K562 (cell line): Measurements from ENCODE around the gene MEA1. TPM values are rescaled to one million over a fixed set of nuclear protein-coding genes. Genes with fewer than 3 reads are reported as not detected.

Experiments
- ARNT ChIP-seq, 2 experiments: fragments of 450-650 bp; IDR thresholded peaks; 2 replicates each; pipeline ENCODE4 v1.6.1; 2016; ENCODE audit warnings: mild to moderate bottlenecking in 1 of 2
- BACH1 ChIP-seq: fragments of 200-800 bp; sonication (Bioruptor generic); IDR thresholded peaks from 2 replicates; pipeline ENCODE4 v1.6.1; 2016; ENCODE audit warnings: missing genetic modification characterization, missing compliant biosample characterization
- CBX1 ChIP-seq: sonication (generic); IDR thresholded peaks from 2 replicates; pipeline ENCODE4 v1.6.1; 2016; ENCODE audit warnings: antibody characterized with exemption, low read depth, mild to moderate bottlenecking
- EHMT2 ChIP-seq: fragments of 450-650 bp; IDR thresholded peaks from 2 replicates; pipeline ENCODE4 v1.6.1; 2018; ENCODE audit warnings: antibody characterized with exemption
- EZH2 ChIP-seq: IDR thresholded peaks from 2 replicates; pipeline ENCODE4 v1.6.1; 2012; ENCODE audit warnings: low read depth, mild to moderate bottlenecking, inconsistent platforms, low read length, borderline replicate concordance
- FOS ChIP-seq: IDR thresholded peaks from 3 replicates; pipeline ENCODE4 v1.6.1; 2011; ENCODE audit not compliant: insufficient read length; ENCODE audit errors: extremely low read depth
- FOSL1 ChIP-seq: fragments of 200-800 bp; sonication (Bioruptor generic); conservative IDR thresholded peaks from 2 replicates; pipeline ENCODE4 v1.6.1; 2016; ENCODE audit warnings: missing genetic modification characterization, missing compliant biosample characterization
- NFXL1 ChIP-seq: fragments of 450-650 bp; formaldehyde crosslinking; IDR thresholded peaks from 2 replicates; pipeline ENCODE4 v1.4.0; 2021; ENCODE audit warnings: mild to moderate bottlenecking
- RUNX1 ChIP-seq: sonication (generic); IDR thresholded peaks from 2 replicates; pipeline ENCODE4 v1.6.1; 2016; ENCODE audit warnings: antibody characterized with exemption, low read depth
- SMARCA5 ChIP-seq: fragments of 450-650 bp; IDR thresholded peaks from 2 replicates; pipeline ENCODE4 v1.6.1; 2016
- STAT5A ChIP-seq: IDR thresholded peaks from 2 replicates; pipeline ENCODE4 v1.6.1; 2012; ENCODE audit warnings: low read length, inconsistent platforms, borderline replicate concordance
- XRCC5 ChIP-seq: fragments of 200-400 bp; formaldehyde crosslinking; IDR thresholded peaks from 2 replicates; pipeline ENCODE4 v1.6.1; 2017; ENCODE audit warnings: low read depth, mild to moderate bottlenecking, low read length
- ZNF696 ChIP-seq: fragments of 250-450 bp; sonication (Bioruptor Pico); conservative IDR thresholded peaks from 2 replicates; pipeline ENCODE4 v1.4.0; 2020; ENCODE audit warnings: mild to moderate bottlenecking, moderate library complexity
- ZNF707 ChIP-seq: fragments of 250-450 bp; sonication (Bioruptor Pico); conservative IDR thresholded peaks from 2 replicates; pipeline ENCODE4 v1.8.0; 2022; ENCODE audit warnings: inconsistent platforms, mild to moderate bottlenecking, moderate library complexity
- polyA plus RNA-seq, 8 experiments: library from polyadenylated mRNA; depleted of rRNA in 4 of 8; stranded (reverse) in 5 of 8; unstranded in 3 of 8; fragments of >200 nt; fragmentation: Nextera tagmentation in 2 of 8; fragmentation: Illumina TruSeq in 1 of 8; extraction: Ambion mirVana in 2 of 8; extraction: Trizol in 1 of 8; gene quantifications; 2 replicates each; pipeline versions ENCODE4 v1.2.1 to v1.2.3, GENCODE V29; 2011 to 2014; ENCODE audit warnings: inconsistent platforms in 1 of 8, missing spikeins in 1 of 8
- total RNA-seq, 7 experiments: library from RNA; depleted of rRNA in 6 of 7; stranded (reverse); fragments of >200 nt in 6 of 7; fragmentation: Illumina TruSeq in 2 of 7; extraction: Trizol in 2 of 7; gene quantifications; 2 replicates each; pipeline versions ENCODE4 v1.2.1 to v1.2.3, GENCODE V29; 2011 to 2021; ENCODE audit warnings: low replicate concordance in 1 of 7
- TF ChIP-seq, protein P1 (sequence below), 2 experiments: IDR thresholded peaks; 2 replicates each; pipeline ENCODE4 v1.6.1; 2012; ENCODE audit warnings: improper control_type of control experiment in 2 of 2, low read depth in 2 of 2, low read length in 2 of 2, borderline replicate concordance in 1 of 2
- TF ChIP-seq, protein P2 (sequence below): conservative IDR thresholded peaks from 2 replicates; pipeline ENCODE4 v1.6.1; 2011; ENCODE audit warnings: low read depth, mild to moderate bottlenecking, low read length; ENCODE audit not compliant: control insufficient read depth
- TF ChIP-seq, protein P3 (sequence below): sonication (generic); formaldehyde crosslinking; IDR thresholded peaks from 2 replicates; pipeline ENCODE4 v1.8.1; 2023; ENCODE audit warnings: missing genetic modification reagents, mild to moderate bottlenecking, borderline replicate concordance
- TF ChIP-seq, protein P4 (sequence below): fragments of 250-450 bp; sonication (Bioruptor Pico); IDR thresholded peaks from 2 replicates; pipeline ENCODE4 v1.8.0; 2022; ENCODE audit warnings: inconsistent platforms, mild to moderate bottlenecking, moderate library complexity, borderline replicate concordance

The MEA1 gene
- total and polyA plus RNA-seq, 9 of the 15 experiments (the other 6 are each of a cell fraction or from before 2014, with no cell fraction given): 86.8 to 210 (median 152) TPM

DNA sequence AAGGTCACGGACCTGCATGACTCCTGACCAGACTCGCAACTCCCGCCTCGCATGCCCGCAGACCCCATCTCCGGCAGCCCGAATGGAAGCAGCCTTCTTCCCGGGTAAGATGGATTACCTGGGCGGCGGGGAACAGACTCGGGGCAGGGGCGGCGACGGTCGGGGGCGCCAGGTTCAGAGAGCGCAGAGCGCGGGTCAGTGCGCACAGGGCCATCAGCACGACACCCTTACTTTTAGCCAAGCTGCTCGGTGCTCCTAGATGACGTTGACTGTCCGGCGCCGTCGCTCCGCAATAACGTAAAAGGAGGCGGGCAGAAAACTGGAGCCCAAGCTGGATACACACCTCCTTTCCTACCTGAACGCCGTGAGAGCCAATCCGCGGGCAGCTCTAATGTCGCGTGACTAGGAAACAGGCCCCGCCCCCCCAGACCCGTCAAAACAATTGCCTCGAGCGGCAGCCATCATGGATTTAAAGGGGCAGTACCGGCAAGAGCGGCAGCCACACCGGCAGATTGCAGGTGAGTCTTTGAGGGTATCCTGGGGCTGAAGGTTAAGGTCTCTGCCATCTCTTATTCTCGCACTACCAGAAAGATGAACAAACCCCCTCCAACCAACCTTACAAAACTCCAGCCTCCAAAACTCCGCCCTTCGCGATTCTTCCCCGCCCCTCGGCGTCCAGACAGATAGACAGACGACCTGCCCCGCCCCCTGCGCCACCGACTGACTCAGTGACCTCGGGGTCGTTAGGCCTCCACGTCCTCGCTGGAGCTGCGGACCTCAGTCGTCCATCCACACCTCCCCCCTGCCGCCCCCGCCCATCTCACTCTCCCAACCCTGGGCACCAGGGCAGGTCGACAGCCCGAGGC, 45.7 kb upstream of the MEA1 start, which contains the start of the genes KLC4 and MRPL2 (continued):
- TF ChIP-seq, protein P1, sequence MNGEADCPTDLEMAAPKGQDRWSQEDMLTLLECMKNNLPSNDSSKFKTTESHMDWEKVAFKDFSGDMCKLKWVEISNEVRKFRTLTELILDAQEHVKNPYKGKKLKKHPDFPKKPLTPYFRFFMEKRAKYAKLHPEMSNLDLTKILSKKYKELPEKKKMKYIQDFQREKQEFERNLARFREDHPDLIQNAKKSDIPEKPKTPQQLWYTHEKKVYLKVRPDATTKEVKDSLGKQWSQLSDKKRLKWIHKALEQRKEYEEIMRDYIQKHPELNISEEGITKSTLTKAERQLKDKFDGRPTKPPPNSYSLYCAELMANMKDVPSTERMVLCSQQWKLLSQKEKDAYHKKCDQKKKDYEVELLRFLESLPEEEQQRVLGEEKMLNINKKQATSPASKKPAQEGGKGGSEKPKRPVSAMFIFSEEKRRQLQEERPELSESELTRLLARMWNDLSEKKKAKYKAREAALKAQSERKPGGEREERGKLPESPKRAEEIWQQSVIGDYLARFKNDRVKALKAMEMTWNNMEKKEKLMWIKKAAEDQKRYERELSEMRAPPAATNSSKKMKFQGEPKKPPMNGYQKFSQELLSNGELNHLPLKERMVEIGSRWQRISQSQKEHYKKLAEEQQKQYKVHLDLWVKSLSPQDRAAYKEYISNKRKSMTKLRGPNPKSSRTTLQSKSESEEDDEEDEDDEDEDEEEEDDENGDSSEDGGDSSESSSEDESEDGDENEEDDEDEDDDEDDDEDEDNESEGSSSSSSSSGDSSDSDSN (IDR thresholded peaks at IDR 0.05; ENCODE audit: borderline replicate concordance in 1 of 2, low read depth in 2 of 2, low read length in 2 of 2): no peak
- TF ChIP-seq FOS (peak; percentile 47), EHMT2 (no peak), ARNT (IDR thresholded peaks at IDR 0.05) (no peak), SMARCA5 (no peak), NFXL1 (CRISPR knock-in tag) (no peak), CBX1 (no peak), FOSL1 (tag) (peak; percentile 78), ZNF707 (no peak), STAT5A (peak; percentile 17; the same call in 1 of the 2 replicates), RUNX1 (no peak), ZNF696 (CRISPR knock-in tag) (no peak), EZH2 (no peak), XRCC5 (no peak), BACH1 (tag) (no peak)
- TF ChIP-seq, protein P2, sequence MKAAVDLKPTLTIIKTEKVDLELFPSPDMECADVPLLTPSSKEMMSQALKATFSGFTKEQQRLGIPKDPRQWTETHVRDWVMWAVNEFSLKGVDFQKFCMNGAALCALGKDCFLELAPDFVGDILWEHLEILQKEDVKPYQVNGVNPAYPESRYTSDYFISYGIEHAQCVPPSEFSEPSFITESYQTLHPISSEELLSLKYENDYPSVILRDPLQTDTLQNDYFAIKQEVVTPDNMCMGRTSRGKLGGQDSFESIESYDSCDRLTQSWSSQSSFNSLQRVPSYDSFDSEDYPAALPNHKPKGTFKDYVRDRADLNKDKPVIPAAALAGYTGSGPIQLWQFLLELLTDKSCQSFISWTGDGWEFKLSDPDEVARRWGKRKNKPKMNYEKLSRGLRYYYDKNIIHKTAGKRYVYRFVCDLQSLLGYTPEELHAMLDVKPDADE: peak; percentile 68
- TF ChIP-seq, protein P3, sequence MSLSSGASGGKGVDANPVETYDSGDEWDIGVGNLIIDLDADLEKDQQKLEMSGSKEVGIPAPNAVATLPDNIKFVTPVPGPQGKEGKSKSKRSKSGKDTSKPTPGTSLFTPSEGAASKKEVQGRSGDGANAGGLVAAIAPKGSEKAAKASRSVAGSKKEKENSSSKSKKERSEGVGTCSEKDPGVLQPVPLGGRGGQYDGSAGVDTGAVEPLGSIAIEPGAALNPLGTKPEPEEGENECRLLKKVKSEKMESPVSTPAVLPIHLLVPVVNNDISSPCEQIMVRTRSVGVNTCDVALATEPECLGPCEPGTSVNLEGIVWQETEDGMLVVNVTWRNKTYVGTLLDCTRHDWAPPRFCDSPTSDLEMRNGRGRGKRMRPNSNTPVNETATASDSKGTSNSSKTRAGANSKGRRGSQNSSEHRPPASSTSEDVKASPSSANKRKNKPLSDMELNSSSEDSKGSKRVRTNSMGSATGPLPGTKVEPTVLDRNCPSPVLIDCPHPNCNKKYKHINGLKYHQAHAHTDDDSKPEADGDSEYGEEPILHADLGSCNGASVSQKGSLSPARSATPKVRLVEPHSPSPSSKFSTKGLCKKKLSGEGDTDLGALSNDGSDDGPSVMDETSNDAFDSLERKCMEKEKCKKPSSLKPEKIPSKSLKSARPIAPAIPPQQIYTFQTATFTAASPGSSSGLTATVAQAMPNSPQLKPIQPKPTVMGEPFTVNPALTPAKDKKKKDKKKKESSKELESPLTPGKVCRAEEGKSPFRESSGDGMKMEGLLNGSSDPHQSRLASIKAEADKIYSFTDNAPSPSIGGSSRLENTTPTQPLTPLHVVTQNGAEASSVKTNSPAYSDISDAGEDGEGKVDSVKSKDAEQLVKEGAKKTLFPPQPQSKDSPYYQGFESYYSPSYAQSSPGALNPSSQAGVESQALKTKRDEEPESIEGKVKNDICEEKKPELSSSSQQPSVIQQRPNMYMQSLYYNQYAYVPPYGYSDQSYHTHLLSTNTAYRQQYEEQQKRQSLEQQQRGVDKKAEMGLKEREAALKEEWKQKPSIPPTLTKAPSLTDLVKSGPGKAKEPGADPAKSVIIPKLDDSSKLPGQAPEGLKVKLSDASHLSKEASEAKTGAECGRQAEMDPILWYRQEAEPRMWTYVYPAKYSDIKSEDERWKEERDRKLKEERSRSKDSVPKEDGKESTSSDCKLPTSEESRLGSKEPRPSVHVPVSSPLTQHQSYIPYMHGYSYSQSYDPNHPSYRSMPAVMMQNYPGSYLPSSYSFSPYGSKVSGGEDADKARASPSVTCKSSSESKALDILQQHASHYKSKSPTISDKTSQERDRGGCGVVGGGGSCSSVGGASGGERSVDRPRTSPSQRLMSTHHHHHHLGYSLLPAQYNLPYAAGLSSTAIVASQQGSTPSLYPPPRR (CRISPR knock-in tag): no peak
- TF ChIP-seq, protein P4, sequence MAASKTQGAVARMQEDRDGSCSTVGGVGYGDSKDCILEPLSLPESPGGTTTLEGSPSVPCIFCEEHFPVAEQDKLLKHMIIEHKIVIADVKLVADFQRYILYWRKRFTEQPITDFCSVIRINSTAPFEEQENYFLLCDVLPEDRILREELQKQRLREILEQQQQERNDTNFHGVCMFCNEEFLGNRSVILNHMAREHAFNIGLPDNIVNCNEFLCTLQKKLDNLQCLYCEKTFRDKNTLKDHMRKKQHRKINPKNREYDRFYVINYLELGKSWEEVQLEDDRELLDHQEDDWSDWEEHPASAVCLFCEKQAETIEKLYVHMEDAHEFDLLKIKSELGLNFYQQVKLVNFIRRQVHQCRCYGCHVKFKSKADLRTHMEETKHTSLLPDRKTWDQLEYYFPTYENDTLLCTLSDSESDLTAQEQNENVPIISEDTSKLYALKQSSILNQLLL: no peak
